Measurements from ENCODE around the gene DYNLT5.
"Not testable (repeated sequence)": the region's sequence is repeated elsewhere in the genome, so short reads cannot be mapped to it uniquely, and the experiment has no call there.

Gene DYNLT5

DNA sequence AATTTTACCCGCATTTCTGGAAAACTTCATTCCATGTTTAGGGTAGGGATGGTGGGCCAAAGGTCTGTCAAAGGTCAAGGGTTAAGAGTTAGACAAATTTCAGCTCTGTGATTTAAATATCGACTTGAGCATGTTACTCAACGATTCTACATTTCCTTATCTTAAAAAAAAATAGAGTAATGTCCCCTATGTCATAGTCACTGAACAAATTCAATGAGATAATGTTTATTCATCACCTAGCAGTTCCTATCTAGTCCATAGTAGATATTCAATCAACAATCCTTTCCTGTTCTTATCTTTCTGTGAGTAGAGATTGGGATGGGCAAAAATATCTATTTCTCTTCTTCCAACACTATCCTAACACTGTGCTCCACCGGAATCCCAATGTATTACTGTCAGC is 1.1 kb upstream of the DYNLT5 start:
- DNase-seq: no peak

DNA sequence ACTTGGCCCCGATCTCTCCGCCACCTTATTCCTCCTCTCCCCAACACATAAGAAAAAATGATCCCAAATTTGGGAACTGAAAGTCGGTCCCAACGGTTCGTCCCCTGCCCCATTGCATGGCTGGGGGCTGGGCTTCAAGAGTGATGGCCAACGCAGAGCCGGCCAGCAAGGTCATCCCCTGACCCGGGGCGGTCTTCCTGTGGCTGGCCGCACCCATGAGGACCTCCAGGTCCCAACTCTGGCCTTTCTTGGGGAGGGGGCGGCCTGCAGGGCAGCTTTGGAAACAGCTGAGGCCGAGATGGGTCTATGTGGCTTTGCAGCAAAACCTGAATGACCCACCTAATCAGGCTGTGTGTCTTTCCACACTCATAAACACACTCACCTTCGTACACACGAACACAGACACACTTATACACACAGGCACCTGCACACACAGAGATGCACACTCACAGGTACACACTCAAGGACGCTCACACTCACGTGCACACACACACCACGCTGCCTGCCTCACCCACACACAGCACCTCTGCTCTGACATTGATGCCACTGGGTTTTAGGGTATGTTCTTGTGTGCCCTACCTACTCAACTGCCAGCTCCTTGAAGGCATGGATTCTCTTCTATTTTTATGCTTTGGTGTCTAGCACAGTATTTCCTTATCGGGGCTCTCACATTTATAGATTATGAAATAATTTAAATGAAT is 562 bp downstream of the DYNLT5 start:
- DNase-seq: no peak

DNA sequence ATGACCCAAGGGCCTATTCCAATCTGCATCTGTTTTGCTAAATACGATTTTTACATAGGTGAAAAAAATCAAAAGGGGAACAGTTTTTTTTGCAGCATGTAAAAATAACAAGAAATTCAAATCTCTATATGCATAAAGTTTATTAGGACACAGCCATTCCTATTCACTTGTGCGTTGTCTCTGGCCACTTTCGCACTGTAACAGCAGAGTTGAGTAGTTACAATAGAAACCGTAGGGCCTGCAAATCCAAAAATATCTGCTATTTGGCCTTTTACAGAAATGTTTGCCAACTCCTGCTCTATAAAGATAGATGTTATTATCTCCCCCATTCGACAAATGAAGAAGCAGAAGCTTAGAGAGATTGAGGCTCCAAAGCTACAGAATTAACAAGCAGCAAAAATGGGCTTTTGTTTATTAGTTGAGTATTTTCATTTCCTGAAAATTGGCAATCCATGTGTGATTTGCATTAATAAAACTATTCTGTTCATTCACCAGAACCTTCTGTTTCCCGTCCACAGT is 5.5 kb downstream of the DYNLT5 start:
- DNase-seq: no peak

DNA sequence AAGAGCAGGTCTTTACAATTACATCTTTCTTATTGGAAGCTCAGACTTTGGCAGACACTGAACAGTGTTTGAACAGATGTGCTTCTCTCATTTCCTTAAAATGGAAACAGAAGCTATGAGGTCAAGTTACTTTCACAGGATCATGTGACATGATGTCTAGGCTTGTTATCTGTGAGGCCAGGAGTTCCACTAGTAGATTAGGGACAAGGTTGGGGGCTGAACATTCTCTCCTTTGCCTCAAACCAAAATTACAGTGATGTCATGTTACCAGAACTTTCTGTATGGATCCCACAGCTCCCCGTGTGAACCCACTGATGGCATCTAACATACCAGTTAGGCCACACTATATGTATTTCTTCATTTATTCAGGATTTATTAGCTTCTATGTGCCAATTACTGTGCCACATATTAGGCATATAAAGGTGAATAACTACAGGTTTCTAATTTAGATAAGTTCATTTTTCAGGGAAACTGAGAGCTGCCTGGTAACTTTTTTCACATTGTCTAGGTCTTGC is 6.0 kb downstream of the DYNLT5 start:
- no peak for DNase-seq

DNA sequence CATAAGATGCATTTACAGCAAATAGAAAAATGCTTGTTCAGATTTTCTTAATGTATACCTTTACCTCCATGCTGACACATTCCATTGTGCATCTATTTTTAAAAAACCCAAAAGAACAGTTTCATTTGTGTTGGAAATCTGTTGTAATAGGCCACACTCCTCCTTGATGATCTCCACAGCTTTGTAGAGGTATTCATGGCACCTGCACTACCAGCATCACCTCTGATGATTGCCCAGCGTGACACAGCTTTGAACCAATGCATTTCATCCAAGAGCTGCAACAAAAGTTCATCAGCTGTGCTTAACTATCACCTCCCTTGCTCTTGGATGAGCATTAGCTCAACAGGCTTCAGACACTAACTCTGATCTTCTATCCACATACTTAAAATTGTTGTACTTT is 8.2 kb downstream of the DYNLT5 start:
- DNase-seq: no peak

DNA sequence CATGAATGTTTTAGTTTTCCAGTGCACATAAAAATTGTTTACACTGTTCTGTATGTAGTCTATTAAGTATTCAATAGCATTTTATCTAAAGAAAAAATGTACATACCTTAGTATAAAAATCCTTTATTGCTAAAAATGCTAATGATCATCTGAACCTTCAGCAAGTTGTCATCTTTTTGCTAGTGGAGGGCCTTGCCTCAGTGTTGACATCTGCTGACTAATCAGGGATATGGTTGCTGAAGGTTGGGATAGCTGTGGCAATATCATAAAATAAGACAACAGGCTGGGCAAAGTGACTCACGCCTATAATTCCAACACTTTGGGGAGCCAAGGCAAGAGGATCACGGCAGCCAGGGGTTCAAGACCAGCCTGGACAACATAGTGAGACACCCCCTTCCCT is 9.0 kb downstream of the DYNLT5 start:
- DNase-seq: no peak

DNA sequence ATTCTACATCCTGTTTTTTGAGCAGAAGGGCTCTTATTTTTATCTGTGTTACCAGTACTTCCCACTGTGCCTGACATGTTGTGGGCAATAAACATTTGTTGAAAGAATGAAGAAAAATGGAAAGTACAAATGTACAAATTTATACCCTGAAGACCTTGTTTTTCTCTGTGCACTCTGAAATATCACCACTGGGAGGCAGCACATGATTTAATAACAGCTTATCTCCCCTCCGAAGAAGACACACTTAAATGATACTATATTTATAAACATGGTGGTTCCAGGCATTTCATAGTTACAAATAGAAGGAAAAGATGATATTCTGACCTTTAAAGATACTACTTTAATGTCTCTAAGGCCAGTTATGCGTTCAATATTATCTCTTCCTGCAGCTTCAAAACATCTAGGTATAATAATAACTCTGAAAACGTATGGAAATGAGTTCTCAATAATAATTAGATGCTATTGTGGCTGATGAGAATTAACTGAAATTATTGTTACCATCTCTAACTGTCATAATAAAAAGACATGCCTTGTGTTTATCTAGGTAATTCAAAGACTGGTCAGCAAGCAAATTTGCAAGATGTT is 12.8 kb downstream of the DYNLT5 start:
- DNase-seq: no peak

DNA sequence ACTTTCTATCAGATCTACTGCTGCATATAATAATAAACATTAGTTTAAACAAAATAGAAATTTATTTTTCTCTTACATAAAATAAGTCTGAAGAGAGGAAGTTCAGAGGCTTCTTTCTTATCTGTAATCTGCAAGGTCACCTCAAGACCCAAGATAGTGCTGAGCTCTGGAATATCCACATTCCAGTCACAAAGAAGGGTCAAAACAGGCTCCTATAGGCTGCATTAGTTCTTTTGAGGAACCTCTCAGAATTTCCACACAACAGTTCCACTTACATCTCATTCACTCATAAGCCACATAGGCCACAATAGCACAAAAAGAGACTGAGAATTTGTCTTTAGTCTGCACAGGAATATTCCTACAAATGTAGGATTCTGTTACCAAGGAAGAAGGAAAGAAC is 15.4 kb downstream of the DYNLT5 start:
- no peak for DNase-seq

DNA sequence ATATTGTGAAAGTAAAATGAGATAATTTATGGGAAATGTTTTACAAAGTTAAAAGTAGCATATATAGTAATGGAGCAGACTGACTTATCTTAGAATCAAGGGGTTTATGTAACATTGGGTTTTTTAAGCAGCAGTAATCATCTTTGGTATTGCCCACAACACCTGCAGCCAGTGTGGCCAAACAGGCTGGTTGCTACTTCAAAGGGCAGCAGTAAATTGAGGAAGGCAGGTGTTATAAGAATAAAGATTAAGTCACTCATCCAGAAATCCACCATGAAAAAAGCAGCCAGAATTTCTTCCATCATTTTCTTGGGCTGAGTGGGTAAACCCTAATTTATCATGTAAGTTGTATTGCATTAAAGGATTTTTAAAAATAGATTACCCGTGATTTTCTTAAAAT is 16.7 kb downstream of the DYNLT5 start:
- no peak for DNase-seq

DNA sequence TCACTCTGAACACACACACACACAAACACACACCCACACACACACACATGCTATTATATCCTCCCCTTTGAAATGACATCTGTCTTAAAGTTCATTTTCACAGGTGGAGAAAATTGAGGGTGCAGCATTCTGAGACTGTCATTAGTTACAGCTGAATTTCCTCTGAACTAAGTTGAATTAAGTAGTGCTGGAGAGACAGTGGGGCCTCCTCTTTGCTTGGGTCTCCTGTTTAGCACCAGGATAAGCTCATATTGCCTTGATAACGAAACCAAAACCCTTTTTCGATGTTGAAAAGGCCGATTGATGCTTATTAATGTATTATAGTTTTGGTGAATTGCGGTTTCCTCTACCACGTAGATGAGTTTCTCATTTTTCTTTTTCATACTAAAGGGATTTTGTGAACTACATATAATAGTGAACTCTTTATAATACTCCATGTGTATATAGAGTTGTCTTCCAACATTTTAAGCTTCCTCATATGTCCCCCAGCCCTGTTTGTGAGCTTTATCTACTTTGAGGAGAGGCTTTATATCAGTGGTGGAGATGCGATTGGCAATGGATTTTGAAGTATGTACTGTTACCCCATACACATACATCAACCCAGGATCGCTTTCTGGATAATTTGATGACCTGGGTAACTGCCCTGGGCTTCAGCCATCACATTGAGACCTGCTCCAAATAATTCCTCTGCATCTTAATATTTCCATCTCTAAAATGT is 17.4 kb downstream of the DYNLT5 start:
- DNase-seq: no peak

DNA sequence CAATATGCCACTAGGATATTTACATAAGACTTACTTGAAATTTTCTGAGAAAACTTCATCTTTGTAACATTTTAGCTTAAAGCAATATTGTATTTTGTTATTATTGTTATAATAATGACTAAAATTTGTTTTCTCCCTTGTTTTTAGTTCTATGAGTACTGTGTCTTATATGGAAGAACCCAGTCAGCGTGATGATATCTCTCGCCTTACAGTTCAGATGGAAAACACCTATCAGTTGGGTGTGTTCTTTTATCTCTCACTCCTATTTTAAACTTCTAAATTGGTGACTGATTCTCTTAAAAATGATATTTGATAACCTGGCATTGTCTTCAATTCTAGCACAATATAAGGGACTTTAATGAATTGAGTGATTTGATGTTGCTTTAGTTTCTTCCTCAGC is 18.0 kb downstream of the DYNLT5 start:
- DNase-seq: no peak

DNA sequence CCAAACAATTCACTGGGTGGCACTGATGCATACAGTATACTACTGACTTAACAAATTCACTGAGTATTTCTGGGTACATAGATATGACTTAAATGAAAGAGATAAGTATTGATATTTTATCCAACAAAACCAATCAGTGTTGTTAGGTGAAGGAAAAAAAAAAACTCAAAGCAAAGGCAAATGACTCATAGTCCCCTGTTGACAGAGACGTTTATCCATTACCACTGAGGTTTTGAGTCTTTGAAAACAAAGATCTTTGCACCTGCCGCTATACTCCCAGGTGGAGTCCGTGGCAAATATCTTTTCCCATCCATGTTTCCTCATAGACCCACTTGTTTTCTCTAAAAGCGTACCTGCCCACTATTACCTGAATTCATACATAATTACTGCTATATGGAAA is 18.4 kb downstream of the DYNLT5 start:
- no peak for DNase-seq

DNA sequence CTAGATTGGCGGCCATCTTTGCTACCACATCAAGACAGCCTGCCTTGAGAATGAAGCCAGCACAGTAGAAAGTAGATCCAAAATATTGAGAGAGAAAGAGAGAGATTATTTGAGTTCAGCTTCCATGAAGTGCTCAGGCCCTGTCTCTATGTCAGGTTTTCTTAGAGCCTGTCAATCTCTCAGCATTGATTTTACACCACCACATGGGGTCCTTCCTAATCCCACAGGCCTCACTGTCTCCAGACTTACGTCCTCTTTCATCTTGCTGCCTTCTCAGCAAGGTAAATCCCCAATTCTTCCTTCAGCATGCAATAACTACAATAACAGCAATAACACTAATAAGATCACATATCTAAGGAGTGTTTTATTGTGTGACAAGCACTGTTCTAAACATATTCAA is 21.0 kb downstream of the DYNLT5 start:
- no peak for DNase-seq

DNA sequence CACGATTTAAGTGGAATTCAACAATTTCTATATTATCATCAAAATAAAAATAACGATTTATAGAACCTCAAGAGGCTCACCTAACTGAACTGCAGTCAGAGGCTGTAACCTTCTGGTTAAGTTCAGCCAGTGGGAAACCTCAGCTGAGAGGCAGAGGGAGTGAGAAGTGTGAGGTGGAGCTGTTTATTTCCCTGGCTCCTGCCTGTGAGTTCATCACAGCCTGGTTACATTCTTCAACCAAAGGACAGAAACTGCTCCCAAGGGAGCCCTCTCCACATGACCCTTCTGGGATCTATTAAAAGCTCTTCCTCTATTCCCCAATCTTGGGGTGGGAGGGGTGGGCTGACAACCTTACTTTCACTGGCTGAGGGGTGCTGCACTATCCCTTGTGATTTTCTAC is 22.2 kb downstream of the DYNLT5 start:
- DNase-seq: no peak

DNA sequence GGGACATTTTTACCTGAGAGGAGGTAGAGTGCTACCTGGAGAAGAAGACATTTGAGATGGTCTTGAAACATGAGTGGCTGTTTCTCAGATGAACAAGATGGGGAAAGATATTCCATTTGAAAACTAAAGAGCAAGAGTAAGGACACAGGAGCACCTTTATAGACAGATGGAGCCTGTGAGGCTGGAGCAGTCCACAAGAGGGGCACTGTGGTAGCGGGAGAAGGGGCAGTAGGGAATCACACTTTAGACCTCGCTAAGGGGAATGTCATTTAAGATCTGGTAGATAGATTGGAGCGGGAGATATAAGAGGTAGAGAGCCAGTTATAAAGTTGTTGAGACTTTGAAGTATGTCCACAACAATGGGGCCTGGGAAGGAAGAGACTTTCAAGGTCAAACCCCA is 23.4 kb downstream of the DYNLT5 start:
- no peak for DNase-seq

DNA sequence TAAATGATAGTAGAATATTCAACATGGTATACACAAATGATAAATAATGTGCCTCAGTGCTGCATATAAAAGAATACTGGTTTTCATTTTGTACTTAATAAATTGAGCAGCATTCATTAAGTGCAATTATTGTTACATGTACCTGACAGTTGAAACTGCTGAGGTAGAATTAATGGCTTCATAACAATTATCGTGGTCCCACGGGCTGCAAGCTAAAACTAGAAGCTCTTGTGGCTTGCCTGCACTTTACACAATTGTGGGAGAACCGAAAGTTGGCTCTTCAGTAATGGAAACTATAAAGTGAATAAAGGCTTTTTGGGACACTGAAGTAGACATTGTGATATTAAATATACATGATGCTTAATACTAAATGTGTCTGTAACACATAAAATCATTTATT is 25.6 kb downstream of the DYNLT5 start:
- DNase-seq: no peak

DNA sequence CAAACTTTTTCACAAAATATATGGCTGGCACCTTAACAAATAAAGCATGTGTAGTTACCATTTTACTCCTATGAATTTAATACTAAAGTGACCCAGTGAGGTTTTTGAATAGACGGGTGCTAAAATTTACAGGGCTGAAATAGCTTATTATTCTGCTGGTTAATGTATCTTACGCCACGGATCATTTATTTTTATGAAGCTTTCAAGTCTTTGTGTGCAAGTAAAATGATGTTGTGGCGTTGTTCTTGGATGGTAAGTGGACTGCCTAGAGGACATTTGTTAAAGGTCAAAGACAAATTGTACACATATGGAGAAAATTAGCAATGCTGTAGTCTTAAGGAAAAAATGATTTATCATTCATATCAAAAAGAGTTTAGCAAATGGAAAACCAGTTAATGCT is 26.0 kb downstream of the DYNLT5 start:
- no peak for DNase-seq

DNA sequence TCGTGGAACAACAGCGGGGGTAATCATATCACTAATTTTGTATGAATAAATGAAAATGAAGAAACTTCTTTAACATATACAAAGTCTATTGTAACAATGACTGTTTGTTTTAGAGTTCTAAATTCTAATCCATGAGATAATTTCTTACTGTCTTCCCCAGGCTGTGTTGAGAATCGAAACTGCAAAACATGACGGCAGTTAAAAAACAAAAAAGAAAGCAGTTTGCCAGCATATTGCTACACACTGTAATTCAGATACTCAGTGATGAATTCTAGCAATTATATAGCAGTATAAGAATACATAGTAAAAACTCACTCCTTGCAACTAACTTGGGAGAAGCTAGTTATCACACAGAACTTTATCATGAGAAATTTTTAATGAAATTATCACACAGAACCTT is 26.7 kb downstream of the DYNLT5 start:
- no peak for DNase-seq

DNA sequence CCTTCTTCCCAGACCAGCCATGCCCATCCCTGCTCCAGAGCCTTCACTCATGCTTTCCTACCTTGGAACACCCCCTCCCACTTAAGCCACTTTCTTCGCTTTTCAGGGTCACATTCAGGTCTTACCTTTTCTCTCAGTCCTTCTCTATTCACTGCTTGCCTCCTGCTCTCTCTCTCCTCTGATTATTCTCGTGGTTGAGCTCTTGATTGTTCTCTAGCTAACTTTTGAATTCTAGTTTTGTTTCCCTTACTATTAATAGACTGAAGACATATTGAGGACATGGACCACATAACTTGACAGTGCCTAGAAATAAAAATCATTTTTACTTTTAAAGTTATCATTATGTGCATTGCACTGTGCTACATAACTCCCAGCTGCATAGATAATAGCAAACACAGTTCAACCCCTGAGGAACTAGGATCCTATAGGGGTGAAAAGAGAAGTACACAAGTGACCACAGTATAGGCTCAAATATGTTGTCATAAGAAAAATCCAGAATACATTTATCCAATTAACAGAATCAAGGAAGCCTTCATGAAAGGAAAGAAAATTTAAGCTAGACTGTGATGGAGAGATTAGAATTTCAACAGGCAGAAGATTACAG is 27.3 kb downstream of the DYNLT5 start:
- DNase-seq: no peak

DNA sequence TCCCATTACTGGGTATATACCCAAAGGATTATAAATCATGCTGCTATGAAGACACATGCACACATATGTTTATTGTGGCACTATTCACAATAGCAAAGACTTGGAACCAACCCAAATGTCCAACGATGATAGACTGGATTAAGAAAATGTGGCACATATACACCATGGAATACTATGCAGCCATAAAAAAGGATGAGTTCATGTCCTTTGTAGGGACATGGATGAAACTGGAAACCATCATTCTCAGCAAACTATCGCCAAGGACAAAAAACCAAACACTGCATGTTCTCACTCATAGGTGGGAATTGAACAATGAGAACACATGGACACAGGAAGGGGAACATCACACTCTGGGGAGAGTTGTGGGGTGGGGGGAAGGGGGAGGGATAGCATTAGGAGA is 33.5 kb downstream of the DYNLT5 start:
- DNase-seq: not testable (repeated sequence)

DNA sequence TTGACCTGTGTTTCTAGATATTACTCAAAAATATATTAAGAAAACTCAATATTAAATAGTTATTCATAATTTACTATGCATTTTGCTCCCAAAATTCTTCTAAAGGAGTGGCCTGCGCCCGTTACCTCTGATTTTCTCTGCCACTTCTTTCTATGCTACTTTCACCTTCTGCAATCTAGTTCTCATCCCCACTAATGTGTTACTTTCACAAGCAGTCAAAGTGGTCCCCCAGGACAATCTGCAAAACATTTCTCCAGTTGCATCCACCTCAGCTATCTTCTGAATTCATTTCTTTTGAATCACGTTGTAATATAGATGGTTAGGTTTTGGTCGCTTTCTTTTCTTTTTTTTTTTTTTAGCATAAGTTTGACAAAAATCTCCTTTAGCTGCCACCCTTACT is 35.4 kb downstream of the DYNLT5 start:
- DNase-seq: no peak

DNA sequence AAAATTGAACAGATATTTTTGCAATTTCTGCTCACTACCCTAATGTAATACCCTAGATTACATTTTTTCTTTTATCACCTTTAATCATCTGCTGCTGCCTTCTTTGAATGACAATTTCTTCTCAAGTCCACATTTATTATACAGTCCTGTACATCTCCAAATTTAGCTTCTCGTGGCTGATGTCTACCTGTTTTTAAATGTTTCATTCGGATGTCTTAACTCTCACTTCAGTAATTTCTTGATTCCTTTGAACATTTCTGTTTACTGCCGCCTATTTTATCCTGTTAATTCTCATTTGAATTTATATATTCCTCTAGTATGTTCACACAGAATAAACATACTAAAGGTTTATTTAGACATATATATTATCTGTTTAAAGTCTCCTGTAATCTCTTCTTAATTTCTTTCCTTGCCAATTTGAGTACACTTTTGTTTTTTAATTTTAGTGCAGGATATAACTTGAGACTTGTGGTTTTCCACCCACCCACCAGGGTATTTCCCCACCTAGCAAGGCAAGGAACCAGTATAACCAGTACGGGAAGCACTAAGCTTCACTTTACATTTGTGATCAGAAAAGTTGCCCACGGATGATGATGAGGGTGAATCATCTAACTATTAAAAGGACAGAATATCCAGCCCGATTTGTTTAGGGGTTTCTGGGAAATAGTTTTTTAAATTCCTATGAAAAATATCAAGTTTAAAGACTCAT is 36.1 kb downstream of the DYNLT5 start:
- DNase-seq: no peak

All from cortex of kidney (tissue), 1 donor.